ENCODE results near the gene BEGAIN.

DNA sequence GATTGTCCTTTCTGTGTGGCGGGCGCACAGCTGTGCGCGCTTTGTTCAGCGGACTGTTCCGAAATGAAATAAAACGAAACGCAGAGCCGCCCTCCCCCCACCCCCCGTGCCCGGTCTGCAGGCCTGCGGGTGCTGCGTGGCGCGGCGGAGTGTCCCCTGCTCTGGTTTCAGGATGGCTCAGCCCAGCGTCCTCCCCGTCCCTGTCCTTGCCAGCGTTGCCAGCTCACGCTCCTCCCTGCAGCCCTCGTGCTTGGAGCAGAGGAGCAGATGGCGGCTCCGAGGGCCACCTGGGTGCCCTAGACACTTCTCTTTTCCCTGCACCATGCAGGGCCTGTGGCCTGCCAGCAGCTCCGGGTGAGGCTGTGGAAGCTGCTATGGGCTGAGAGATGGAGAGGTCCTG lies 17.5 kb upstream of the BEGAIN start:
- TF ChIP-seq, protein P1, sequence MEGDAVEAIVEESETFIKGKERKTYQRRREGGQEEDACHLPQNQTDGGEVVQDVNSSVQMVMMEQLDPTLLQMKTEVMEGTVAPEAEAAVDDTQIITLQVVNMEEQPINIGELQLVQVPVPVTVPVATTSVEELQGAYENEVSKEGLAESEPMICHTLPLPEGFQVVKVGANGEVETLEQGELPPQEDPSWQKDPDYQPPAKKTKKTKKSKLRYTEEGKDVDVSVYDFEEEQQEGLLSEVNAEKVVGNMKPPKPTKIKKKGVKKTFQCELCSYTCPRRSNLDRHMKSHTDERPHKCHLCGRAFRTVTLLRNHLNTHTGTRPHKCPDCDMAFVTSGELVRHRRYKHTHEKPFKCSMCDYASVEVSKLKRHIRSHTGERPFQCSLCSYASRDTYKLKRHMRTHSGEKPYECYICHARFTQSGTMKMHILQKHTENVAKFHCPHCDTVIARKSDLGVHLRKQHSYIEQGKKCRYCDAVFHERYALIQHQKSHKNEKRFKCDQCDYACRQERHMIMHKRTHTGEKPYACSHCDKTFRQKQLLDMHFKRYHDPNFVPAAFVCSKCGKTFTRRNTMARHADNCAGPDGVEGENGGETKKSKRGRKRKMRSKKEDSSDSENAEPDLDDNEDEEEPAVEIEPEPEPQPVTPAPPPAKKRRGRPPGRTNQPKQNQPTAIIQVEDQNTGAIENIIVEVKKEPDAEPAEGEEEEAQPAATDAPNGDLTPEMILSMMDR (IDR thresholded peaks at IDR 0.05; ENCODE audit: poor library complexity, severe bottlenecking): no peak
- TF ChIP-seq EP300 (conservative IDR thresholded peaks at IDR 0.05; ENCODE audit: poor library complexity, severe bottlenecking) (no peak), TAF1 (IDR thresholded peaks at IDR 0.05; ENCODE audit: low read depth) (no peak)
